Hematopoietic multipotent progenitor cell treated with erythropoietin and hydrocortisone succinate and interleukin-3 and kit ligand, for 4 days (in vitro differentiated cells): Measurements from ENCODE around the gene HOXA6.

Source experiments
- DNase-seq: peaks from one replicate; pipeline ENCODE4 v3.0.0-alpha.2; 2015

HOXA6 gene

GRCh38 chr7:27149842-27150567 lies 2.4 kb upstream of the HOXA6 start:
- no peak for DNase-seq

DNA sequence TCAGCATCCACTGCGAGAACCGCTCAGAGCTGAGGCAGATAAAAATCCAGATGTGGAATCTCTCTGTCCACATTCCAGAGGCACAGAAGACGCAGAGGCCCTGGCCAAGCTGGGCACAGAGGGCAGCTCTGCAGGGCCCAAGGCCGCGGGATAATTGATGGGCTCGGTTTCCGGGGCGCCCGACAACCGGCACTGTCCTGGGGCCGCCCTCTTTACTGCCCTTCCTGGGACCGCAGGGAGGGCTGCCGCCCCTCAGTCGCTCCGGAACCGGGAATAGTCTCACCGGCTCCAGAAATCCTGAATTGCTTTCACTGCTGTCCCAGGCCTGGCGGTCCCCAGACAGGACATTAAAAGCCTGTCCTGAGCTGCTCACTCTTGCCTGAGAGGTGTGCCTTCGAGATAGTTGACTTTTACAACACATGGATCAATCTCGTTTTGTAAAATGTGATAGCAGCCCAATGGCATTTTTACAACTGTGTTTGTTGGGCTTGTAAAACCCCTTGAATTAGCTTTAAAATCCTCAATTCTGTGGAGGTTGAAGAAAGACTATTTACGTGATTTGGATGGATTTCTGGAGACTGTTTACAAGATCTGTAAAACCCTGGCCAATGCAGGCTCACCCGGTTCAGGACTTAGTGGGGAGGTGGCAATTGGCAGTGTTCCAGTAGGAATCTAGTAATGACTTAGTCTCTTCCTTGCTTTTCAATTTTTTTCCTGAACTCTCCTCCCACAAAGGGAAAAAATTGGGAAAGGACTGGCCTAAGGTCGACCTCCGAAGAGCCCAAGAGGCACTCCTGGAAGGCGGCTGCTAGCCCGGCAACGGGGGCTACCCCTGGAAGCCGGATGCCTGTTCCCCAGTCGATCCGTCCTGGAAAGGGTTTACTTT lies 1.4 kb upstream of the HOXA6 start:
- no peak for DNase-seq

DNA sequence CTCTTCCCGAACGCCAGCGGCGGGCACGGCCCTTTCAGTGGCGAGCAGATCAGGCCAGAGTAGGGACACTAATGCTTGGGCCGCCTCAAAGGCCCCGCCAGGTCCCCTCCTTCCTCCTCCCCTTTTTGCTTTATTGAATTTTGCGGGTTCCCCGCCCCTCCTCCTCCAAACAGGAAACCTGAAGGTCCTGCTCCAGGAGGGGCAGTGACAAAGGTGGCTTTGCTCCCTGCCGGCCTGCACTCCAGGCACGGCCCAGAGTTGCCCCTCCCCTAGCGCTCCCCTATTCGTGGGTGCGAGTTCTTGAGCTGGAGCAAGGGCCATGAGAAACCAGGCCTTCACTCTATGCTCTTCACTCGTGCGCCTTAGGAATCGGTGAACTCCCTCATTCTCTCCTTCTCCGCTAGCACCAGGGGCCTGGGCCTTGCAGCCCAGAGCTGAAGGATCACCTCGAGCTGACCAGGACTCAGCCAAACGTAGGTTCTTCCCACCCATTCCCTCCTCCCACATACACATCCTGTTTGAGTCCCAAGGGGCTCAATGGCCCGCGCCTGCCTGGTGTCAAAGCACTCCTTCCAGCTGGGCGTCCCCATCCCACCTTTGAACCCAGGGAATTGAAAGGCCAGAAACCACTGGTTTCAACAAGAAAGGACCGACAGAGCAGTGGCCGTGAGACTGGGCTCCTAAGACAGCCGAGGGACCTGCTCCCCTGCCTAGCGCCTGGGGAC lies 619 bp upstream of the HOXA6 start:
- DNase-seq: peak; percentile 64

- no peak for DNase-seq
These were observed 929 bp downstream of the HOXA6 start for GRCh38 chr7:27146491-27147198.

DNA sequence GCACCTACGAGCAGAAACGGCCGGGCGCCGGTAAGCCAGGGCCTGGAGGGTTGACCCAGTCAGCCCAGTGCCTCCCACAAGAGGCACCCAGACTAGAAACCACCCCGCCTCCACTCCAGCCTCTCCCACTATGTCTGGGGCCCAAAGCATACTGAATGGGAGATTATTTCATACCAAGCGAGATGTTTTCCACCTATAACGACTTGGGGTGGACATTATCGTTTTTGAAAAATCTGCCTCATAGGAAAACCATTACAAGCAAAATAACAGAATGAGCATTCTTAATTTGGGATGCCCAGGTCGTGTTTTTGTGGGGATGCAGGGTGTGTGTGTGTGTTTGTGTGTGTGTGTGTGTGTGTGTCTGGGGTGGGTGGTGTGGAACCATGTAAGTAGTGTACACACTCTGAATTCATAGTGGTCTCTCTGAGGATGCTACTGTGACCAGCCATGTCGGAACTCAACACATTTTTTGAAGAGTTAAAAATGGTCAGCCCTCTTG lies 1.6 kb downstream of the HOXA6 start:
- no peak for DNase-seq

DNA sequence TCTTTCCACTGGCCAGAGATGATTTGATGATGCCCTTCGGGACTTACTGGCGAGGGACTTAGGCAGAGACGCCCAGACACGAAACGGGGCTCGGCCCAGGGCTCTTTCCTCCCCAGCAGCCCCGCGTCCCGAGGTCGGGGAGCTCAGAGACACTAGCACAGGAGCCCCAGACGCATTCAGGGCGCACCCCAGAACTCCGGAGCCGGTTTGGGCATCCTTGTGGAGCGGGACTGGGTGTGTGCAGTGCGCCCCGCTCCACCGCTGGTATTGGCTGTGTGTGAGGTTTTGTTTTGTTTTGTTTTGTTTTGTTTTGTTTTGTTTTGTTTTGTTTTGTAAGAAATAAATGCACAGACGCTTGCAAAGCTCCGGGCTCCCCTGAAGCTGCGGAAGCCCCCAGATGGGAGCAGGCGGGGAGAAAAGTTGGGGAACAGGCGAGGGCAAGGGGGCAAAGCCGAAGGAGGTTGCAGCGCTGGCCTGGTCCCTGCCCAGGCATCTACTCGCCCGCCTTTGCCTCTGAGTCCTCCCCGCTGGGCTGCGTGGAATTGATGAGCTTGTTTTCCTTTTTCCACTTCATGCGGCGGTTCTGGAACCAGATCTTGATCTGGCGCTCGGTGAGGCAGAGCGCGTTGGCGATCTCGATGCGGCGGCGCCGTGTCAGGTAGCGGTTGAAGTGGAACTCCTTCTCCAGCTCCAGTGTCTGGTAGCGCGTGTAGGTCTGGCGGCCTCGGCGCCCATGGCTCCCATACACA lies 2.2 kb downstream of the HOXA6 start:
- no peak for DNase-seq

DNA sequence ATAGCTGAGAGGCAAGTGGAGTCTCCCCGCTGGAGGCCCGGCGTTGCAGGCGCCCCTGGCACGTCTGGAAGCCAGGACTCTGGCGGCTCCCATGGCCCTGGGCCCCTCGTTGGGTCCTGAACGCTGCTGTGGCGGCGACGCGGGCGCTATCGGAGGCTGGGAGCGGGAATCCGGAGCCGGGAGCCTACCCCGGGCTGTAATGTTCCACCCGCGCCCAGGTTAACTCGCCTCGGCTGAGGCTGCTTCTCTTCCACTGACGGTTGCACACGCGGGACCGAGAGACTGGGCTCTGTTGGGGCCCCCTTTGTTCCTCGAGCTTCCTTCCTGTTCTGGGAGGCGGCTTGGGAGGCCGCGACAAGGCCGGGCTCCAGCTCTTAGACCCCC lies 2.8 kb downstream of the HOXA6 start:
- DNase-seq: no peak

DNA sequence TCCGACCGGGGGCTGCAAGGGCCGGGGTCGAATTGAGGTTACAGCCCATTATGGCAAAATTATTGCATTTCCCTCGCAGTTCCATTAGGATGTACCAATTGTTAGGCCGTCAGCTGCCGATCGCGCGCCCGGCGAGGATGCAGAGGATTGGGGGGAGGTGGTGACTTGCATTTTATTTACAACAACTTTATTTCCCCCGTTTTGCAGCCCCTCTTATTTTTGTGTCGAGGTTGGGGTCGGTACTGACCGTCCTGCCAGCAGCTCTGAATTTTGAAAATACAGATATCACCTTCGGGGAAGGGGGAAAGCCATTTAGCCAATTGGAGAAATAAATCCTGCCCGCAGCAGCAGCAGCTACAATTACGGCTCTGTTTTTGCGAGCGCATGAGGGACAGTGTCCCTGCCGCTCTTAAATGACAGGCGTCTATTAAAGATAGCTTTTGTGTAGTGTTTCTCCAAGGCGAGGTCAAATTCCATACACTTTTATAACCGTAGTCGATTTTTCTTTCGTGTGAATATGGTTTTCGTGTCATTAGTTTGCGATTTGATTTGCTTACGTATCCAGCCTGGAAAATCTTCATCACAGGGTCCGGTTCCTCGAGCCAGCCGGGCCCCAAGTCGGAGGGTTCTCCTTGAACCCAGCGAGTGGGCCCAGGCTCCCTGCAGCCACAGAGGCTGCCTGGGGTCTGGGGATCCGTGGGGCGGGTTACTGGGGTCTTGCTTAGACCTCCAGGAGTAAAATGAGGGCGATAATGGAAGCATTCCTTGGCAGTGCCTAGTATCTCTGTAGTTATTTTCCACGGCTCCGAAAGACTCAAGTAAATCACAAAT lies 3.4 kb downstream of the HOXA6 start:
- DNase-seq: no peak

DNA sequence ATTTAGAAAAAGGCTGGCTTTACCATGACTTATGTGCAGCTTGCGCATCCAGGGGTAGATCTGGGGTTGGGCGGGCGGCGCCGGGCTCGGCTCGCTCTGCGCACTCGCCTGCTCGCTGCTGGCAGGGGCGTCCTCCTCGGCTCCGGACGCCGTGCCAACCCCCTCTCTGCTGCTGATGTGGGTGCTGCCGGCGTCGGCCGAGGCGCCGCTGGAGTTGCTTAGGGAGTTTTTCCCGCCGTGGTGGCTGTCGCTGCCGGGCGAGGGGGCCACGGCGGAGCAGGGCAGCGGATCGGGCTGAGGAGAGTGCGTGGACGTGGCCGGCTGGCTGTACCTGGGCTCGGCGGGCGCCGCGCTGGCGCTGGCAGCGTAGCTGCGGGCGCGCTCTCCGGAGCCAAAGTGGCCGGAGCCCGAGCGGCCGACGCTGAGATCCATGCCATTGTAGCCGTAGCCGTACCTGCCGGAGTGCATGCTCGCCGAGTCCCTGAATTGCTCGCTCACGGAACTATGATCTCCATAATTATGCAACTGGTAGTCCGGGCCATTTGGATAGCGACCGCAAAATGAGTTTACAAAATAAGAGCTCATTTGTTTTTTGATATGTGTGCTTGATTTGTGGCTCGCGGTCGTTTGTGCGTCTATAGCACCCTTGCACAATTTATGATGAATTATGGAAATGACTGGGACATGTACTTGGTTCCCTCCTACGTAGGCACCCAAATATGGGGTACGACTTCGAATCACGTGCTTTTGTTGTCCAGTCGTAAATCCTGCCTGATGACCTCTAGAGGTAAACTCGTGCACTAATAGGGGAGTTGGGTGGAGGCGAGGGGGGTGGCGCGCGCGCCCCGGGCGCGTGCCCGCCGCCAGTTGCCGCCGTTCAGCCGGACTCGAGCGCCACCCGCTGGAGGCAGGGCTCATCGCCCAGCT lies 4.3 kb downstream of the HOXA6 start, which contains the start of gene HOXA5:
Gene HOXA5, minus strand, starts transcription at position 659 of the 927 bp plus-strand sequence. Its CDS starts 74 bp downstream, at position 585.
- peak; percentile 84 for DNase-seq

- no peak for DNase-seq
These were observed 5.0 kb downstream of the HOXA6 start for GRCh38 chr7:27142580-27143022.

- no peak for DNase-seq
These were observed 5.5 kb downstream of the HOXA6 start for GRCh38 chr7:27141923-27142579.

DNA sequence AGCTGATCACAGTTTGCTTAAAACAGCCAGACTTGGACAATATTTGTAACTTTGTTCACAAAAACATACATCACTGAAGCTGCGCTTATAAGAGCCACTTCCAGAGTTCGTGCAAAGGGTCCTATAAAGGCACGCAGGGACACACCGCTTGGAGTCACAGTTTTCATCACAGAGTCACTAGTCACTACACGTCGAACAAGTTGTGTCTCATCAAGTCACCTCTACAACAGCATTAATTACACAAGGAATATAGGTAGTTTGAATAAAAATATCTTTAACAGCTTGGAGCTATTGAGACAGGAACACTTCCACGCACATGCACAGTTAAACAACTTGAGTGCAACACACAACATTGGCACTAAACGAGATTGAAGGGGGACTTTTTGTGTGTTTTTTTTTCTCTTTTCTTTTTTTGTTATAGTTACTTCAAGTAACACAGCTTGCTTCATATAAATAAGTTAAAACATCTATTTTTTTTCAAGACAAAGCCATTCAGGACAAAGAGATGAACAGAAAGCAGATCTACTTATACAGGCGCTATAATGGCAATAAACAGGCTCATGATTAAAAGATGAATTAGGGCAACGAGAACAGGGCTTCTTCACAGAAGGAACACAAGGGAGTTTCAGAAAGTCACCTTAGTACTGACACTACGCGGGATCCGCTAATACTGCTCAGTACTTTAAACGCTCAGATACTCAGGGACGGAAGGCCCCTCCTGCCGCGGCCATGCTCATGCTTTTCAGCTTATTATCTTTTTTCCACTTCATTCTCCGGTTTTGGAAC lies 6.2 kb downstream of the HOXA6 start:
- DNase-seq: no peak

GRCh38 chr7:27140126-27140857 lies 7.3 kb downstream of the HOXA6 start:
- no peak for DNase-seq

- DNase-seq: no peak
These were observed 8.0 kb downstream of the HOXA6 start for GRCh38 chr7:27139334-27140125.

DNA sequence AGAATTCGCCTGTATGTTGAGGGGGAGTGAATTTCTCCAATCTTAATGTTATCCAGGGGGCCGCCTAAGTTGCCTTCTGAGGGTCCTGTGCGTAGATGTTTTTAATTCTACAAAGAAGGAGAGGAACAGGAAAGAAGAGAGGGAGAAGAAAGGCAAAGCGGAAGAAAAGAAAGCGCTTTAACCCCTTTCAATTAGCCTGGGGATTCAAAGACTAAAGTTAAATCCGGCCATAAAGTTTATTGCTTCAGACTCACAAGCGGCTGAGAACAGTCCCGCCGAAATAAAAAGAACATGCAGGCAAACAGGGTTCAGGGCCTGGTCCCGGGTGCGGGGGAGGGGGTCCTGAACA lies 8.6 kb downstream of the HOXA6 start:
- no peak for DNase-seq

- DNase-seq: no peak
These were observed 9.1 kb downstream of the HOXA6 start for GRCh38 chr7:27138472-27138871.
